ENCODE results near the gene ABCD2.

GRCh38 chr12:39612250-39612649 lies 7.4 kb downstream of the ABCD2 start:
- TF ChIP-seq CTCF (IDR thresholded peaks at IDR 0.05) (no peak), POLR2A (IDR thresholded peaks at IDR 0.05) (no peak), POLR2AphosphoS5 (IDR thresholded peaks at IDR 0.05) (no peak), EP300 (IDR thresholded peaks at IDR 0.05; ENCODE audit: low read depth) (no peak)
